ENCODE data around the gene KRT33B. TPM values are rescaled to one million over a fixed set of nuclear protein-coding genes. Genes with fewer than 3 reads are reported as not detected.
A peak's percentile ranks its signal among the peaks of the same experiment; 100 is the strongest.

The KRT33B gene
- total and polyA plus RNA-seq, 2 experiments from 2014 or later, result 0.35 TPM; not detected in 1

DNA sequence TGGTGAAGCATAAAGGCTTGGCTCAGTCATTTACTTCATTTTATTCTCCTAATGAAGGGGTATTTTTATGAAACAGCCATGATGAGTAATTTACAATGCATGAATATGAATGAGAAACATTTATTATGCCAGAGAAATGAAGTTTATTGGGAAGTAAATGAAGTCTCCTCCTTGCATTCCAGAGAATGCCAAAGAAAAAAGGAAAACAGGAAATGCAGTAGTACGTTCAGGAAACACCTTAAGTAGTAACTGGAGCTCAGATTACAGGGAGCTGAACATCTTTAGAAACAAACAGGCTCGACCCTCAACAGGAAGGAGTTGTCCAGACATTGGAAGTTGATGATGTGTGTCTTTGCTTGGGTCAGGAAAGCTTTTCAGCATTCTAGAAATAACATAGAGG is 7.9 kb upstream of the KRT33B start:
- TF ChIP-seq, protein P1, sequence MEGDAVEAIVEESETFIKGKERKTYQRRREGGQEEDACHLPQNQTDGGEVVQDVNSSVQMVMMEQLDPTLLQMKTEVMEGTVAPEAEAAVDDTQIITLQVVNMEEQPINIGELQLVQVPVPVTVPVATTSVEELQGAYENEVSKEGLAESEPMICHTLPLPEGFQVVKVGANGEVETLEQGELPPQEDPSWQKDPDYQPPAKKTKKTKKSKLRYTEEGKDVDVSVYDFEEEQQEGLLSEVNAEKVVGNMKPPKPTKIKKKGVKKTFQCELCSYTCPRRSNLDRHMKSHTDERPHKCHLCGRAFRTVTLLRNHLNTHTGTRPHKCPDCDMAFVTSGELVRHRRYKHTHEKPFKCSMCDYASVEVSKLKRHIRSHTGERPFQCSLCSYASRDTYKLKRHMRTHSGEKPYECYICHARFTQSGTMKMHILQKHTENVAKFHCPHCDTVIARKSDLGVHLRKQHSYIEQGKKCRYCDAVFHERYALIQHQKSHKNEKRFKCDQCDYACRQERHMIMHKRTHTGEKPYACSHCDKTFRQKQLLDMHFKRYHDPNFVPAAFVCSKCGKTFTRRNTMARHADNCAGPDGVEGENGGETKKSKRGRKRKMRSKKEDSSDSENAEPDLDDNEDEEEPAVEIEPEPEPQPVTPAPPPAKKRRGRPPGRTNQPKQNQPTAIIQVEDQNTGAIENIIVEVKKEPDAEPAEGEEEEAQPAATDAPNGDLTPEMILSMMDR (IDR thresholded peaks at IDR 0.05; ENCODE audit: poor library complexity), result no peak
- TF ChIP-seq EZH2 (IDR thresholded peaks at IDR 0.05; ENCODE audit: borderline replicate concordance) (no peak), EZH2phosphoT487 (IDR thresholded peaks at IDR 0.05; ENCODE audit: low read depth, severe bottlenecking, unreplicated experiment) (no peak)
- H3K79me2 ChIP-seq, result no peaks in the 10 kb centered on the region

DNA sequence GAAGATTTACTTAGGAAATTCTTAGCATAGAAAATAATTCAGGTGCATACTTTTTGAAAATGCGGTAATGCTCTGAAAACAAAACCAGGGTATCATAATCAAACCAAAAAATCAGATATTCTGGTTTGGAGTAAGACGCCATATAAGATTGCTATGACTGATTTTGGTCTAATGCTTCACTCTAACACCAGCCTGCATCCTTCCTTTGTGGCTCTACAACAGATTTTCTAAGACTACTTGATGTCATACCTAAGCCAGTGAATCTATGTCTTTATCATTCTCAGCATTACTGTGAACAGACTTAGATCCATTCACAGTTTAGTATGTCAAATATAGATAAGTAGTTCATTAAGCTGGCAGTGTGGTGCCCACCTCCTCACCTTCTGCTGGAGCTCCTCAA is 590 bp downstream of the KRT33B start:
- H3K4me1 ChIP-seq (ENCODE audit: insufficient read depth), result no peaks in the 10 kb centered on the region
- no peaks in the 10 kb centered on the region for H3K9me2 ChIP-seq (replicated peaks; ENCODE audit: insufficient read depth)
- no peak for TF ChIP-seq EZH2 (IDR thresholded peaks at IDR 0.05; ENCODE audit: borderline replicate concordance)
- TF ChIP-seq, protein P1 (IDR thresholded peaks at IDR 0.05; ENCODE audit: poor library complexity), result no peak
- TF ChIP-seq EZH2phosphoT487 (IDR thresholded peaks at IDR 0.05; ENCODE audit: low read depth, severe bottlenecking, unreplicated experiment), result no peak
- no peaks in the 10 kb centered on the region for H4K20me1 ChIP-seq (ENCODE audit: insufficient read depth, poor library complexity, severe bottlenecking)
- H3K9me3 ChIP-seq (ENCODE audit: low read depth), result no peaks in the 10 kb centered on the region
- no peak overlapping the region for H3K4me3 ChIP-seq
- 94% methylated on average over 2 of the region's 2 CpGs for WGBS (ENCODE audit: low lambda C conversion rate, missing lambda C conversion rate)
- no peak overlapping the region for H3K4me2 ChIP-seq
- no peaks in the 10 kb centered on the region for H3K36me3 ChIP-seq (replicated peaks; ENCODE audit: insufficient read depth, low read depth)
- DNase-seq (ENCODE audit: low spot score), result no peak
- no peaks in the 10 kb centered on the region for H3K79me2 ChIP-seq
- H3K27me3 ChIP-seq, result no peaks in the 10 kb centered on the region
- H2AFZ ChIP-seq, result no peak overlapping the region
- no peak overlapping the region for H3K27ac ChIP-seq

More for the DNA sequence above, 7.9 kb upstream of the KRT33B start:
- Histone ChIP-seq H3K9me3 (ENCODE audit: low read depth) (no peaks in the 10 kb centered on the region), H3K4me1 (ENCODE audit: insufficient read depth) (no peaks in the 10 kb centered on the region), H3K27ac (no peak overlapping the region), H3K4me2 (no peak overlapping the region), H3K36me3 (replicated peaks; ENCODE audit: insufficient read depth, low read depth) (no peaks in the 10 kb centered on the region), H3K9me2 (replicated peaks; ENCODE audit: insufficient read depth) (no peaks in the 10 kb centered on the region), H4K20me1 (ENCODE audit: insufficient read depth, poor library complexity, severe bottlenecking) (no peaks in the 10 kb centered on the region), H2AFZ (peak overlapping the region; percentile 4), H3K4me3 (no peak overlapping the region), H3K27me3 (no peaks in the 10 kb centered on the region)
- DNase-seq (ENCODE audit: low spot score), result no peak
- WGBS (ENCODE audit: low lambda C conversion rate, missing lambda C conversion rate), result 36% methylated on average over 2 of the region's 2 CpGs

DNA sequence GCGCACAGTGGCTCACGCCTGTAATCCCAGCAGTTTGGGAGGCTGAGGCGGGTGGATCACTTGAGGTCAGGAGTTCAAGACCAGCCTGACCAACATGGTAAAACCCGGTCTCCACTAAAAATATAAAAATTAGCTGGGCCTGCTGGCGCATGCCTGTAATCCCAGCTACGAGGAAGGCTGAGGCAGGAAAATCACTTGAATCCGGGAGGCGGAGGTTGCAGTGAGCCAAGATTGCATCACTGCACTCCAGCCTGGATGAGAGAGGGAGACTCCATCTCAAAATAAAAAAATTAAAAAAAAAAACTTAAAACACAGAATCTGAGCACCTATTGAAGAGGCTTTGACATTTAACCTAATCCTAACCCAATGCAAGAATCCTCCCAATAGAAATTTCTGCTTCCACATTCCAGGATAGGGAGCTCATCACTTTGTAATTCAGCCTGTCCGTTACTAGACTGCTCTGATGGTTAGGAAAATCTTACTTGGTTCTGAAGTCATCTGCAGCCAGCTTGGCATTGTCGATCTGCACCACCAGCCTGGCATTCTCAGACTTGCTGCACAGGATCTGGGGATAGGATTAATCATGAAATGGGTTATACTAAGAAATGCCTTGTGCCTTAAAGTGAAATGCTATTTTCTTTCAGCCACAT is 2.1 kb downstream of the KRT33B start:
- no peak overlapping the region for H2AFZ ChIP-seq
- no peaks in the 10 kb centered on the region for H3K36me3 ChIP-seq (replicated peaks; ENCODE audit: insufficient read depth, low read depth)
- DNase-seq (ENCODE audit: low spot score), result no peak
- H3K9me3 ChIP-seq (ENCODE audit: low read depth), result no peaks in the 10 kb centered on the region
- H3K9me2 ChIP-seq (replicated peaks; ENCODE audit: insufficient read depth), result no peaks in the 10 kb centered on the region
- no peaks in the 10 kb centered on the region for H4K20me1 ChIP-seq (ENCODE audit: insufficient read depth, poor library complexity, severe bottlenecking)
- H3K4me2 ChIP-seq, result no peak overlapping the region
- no peaks in the 10 kb centered on the region for H3K4me1 ChIP-seq (ENCODE audit: insufficient read depth)
- no peaks in the 10 kb centered on the region for H3K79me2 ChIP-seq
- no peak overlapping the region for H3K27ac ChIP-seq
- H3K4me3 ChIP-seq, result no peak overlapping the region
- TF ChIP-seq EZH2phosphoT487 (IDR thresholded peaks at IDR 0.05; ENCODE audit: low read depth, severe bottlenecking, unreplicated experiment) (no peak), EZH2 (IDR thresholded peaks at IDR 0.05; ENCODE audit: borderline replicate concordance) (no peak)
- TF ChIP-seq, protein P1 (IDR thresholded peaks at IDR 0.05; ENCODE audit: poor library complexity), result no peak
- no peaks in the 10 kb centered on the region for H3K27me3 ChIP-seq
- WGBS (ENCODE audit: low lambda C conversion rate, missing lambda C conversion rate), result 85% methylated on average over 10 of the region's 10 CpGs

Measured in hepatocyte (in vitro differentiated cells).